Liver (tissue), 9 donors: ENCODE data around the gene CFAP300. TPM values are rescaled to one million over a fixed set of nuclear protein-coding genes. Genes with fewer than 3 reads are reported as not detected.

Experiments used
- DNase-seq: peaks from one replicate; pipeline ENCODE4 v3.0.0-alpha.2; 2017; ENCODE audit warnings: low spot score
- H3K27ac ChIP-seq, 2 donors: one replicate each; pipeline ENCODE4 v1.7.0; 2013; ENCODE audit warnings: inconsistent platforms in 2 of 2, low read length in 2 of 2, control low read depth in 1 of 2, low read depth in 1 of 2, mild to moderate bottlenecking in 1 of 2
- H3K27me3 ChIP-seq, 4 donors: one replicate each; pipeline versions ENCODE4 v1.6.1 to v1.7.0; 2013; ENCODE audit warnings: low read length in 3 of 4, inconsistent platforms in 1 of 4, mild to moderate bottlenecking in 1 of 4, moderate library complexity in 1 of 4; ENCODE audit not compliant: control insufficient read depth in 4 of 4, insufficient read depth in 4 of 4
- H3K36me3 ChIP-seq, 4 donors: one replicate each; pipeline versions ENCODE4 v1.6.1 to v1.7.0; 2013; ENCODE audit warnings: low read length in 3 of 4, mild to moderate bottlenecking in 3 of 4, low read depth in 1 of 4, moderate library complexity in 1 of 4; ENCODE audit not compliant: control insufficient read depth in 4 of 4, insufficient read depth in 3 of 4
- H3K4me1 ChIP-seq, 4 donors: one replicate each; pipeline versions ENCODE4 v1.6.1 to v1.7.0; 2013; ENCODE audit warnings: low read length in 3 of 4, mild to moderate bottlenecking in 3 of 4, moderate library complexity in 1 of 4; ENCODE audit not compliant: control insufficient read depth in 4 of 4, insufficient read depth in 4 of 4
- H3K4me3 ChIP-seq, 3 donors: one replicate each; pipeline versions ENCODE4 v1.6.1 to v1.7.0; 2013; ENCODE audit warnings: low read length in 3 of 3, control low read depth in 1 of 3, low read depth in 1 of 3, mild to moderate bottlenecking in 1 of 3
- H3K9ac ChIP-seq, 2 donors: one replicate each; pipeline ENCODE4 v1.7.0; 2013; ENCODE audit warnings: low read length in 2 of 2, mild to moderate bottlenecking in 2 of 2, moderate library complexity in 2 of 2, control low read depth in 1 of 2, low read depth in 1 of 2
- H3K9me3 ChIP-seq, 4 donors: one replicate each; pipeline versions ENCODE4 v1.6.1 to v1.7.0; 2013; ENCODE audit warnings: low read length in 3 of 4; ENCODE audit not compliant: control insufficient read depth in 4 of 4
- ATF3 ChIP-seq: IDR thresholded peaks from 2 replicates; pipeline ENCODE4 v1.6.1; 2016; ENCODE audit warnings: antibody characterized with exemption
- EGR1 ChIP-seq, 2 donors: IDR thresholded peaks; 2 replicates each; pipeline ENCODE4 v1.6.1; 2016 to 2018; ENCODE audit warnings: antibody characterized with exemption in 2 of 2, low read depth in 2 of 2
- FOXA2 ChIP-seq: IDR thresholded peaks from 2 replicates; pipeline ENCODE4 v1.6.1; 2016; ENCODE audit warnings: antibody characterized with exemption
- HNF4A ChIP-seq, 2 donors: conservative IDR thresholded peaks; 2 replicates each; pipeline ENCODE4 v1.6.1; 2016; ENCODE audit warnings: antibody characterized with exemption in 2 of 2, mild to moderate bottlenecking in 2 of 2
- NR2F2 ChIP-seq: IDR thresholded peaks from 2 replicates; pipeline ENCODE4 v1.6.1; 2016; ENCODE audit warnings: antibody characterized with exemption
- RAD21 ChIP-seq, 2 donors: IDR thresholded peaks; 2 replicates each; pipeline ENCODE4 v1.6.1; 2016; ENCODE audit warnings: antibody characterized with exemption in 2 of 2, mild to moderate bottlenecking in 2 of 2
- RXRA ChIP-seq, 2 donors: IDR thresholded peaks; 2 replicates each; pipeline ENCODE4 v1.6.1; 2017 to 2018; ENCODE audit warnings: antibody characterized with exemption in 2 of 2, mild to moderate bottlenecking in 1 of 2
- TAF1 ChIP-seq: conservative IDR thresholded peaks from 2 replicates; pipeline ENCODE4 v1.6.1; 2016; ENCODE audit warnings: antibody characterized with exemption, mild to moderate bottlenecking
- YY1 ChIP-seq: IDR thresholded peaks from 2 replicates; pipeline ENCODE4 v1.6.1; 2016; ENCODE audit warnings: antibody characterized with exemption, mild to moderate bottlenecking
- ZBTB33 ChIP-seq: IDR thresholded peaks from 2 replicates; pipeline ENCODE4 v1.6.1; 2016; ENCODE audit warnings: antibody characterized with exemption
- WGBS: extraction: QIAGEN DNeasy Blood & Tissue Kit; methylation state at CpG from one replicate; pipeline ENCODE4 v1.1.7; 2013; 5-methylcytosine and 5-hydroxymethylcytosine counted together
- polyA plus RNA-seq, 2 donors: library from polyadenylated mRNA; stranded (reverse) in 1 of 2; unstranded in 1 of 2; fragments of 200-250 nt in 1 of 2; fragments of >200 nt in 1 of 2; fragmentation: Nextera tagmentation in 1 of 2; extraction: Ambion mirVana in 1 of 2; gene quantifications; one replicate each; pipeline versions ENCODE4 v1.2.1 to v1.2.3, GENCODE V29; 2013 to 2015
- total RNA-seq, 2 donors: library from RNA; depleted of rRNA; stranded (reverse); fragments of >200 nt; gene quantifications; one replicate each; pipeline ENCODE4 v1.2.3, GENCODE V29; 2014
- TF ChIP-seq, protein P1 (sequence below): IDR thresholded peaks from 2 replicates; pipeline ENCODE4 v1.6.1; 2016; ENCODE audit warnings: antibody characterized with exemption
- TF ChIP-seq, protein P2 (sequence below): IDR thresholded peaks from 2 replicates; pipeline ENCODE4 v1.6.1; 2016; ENCODE audit warnings: antibody characterized with exemption, mild to moderate bottlenecking
- TF ChIP-seq, protein P3 (sequence below): fragments of 150-350 bp; IDR thresholded peaks from 2 replicates; pipeline ENCODE4 v1.5.1; 2017; ENCODE audit warnings: improper control_type of control experiment, low read depth, low read length; ENCODE audit not compliant: missing input control
- donor health status: healthy.
- donor health status: healthy.
- donor health status: healthy.
- donor health status: healthy.
- donor health status: healthy.

CFAP300 gene
- total and polyA plus RNA-seq, 4 donors, result 0.09 to 0.22 TPM; not detected in 2

GRCh38 chr11:102026959-102027358, 20.3 kb upstream of the CFAP300 start:
- TF ChIP-seq, protein P1, sequence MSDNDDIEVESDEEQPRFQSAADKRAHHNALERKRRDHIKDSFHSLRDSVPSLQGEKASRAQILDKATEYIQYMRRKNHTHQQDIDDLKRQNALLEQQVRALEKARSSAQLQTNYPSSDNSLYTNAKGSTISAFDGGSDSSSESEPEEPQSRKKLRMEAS, result no peak
- TF ChIP-seq, protein P2, sequence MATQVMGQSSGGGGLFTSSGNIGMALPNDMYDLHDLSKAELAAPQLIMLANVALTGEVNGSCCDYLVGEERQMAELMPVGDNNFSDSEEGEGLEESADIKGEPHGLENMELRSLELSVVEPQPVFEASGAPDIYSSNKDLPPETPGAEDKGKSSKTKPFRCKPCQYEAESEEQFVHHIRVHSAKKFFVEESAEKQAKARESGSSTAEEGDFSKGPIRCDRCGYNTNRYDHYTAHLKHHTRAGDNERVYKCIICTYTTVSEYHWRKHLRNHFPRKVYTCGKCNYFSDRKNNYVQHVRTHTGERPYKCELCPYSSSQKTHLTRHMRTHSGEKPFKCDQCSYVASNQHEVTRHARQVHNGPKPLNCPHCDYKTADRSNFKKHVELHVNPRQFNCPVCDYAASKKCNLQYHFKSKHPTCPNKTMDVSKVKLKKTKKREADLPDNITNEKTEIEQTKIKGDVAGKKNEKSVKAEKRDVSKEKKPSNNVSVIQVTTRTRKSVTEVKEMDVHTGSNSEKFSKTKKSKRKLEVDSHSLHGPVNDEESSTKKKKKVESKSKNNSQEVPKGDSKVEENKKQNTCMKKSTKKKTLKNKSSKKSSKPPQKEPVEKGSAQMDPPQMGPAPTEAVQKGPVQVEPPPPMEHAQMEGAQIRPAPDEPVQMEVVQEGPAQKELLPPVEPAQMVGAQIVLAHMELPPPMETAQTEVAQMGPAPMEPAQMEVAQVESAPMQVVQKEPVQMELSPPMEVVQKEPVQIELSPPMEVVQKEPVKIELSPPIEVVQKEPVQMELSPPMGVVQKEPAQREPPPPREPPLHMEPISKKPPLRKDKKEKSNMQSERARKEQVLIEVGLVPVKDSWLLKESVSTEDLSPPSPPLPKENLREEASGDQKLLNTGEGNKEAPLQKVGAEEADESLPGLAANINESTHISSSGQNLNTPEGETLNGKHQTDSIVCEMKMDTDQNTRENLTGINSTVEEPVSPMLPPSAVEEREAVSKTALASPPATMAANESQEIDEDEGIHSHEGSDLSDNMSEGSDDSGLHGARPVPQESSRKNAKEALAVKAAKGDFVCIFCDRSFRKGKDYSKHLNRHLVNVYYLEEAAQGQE, result no peak
- TF ChIP-seq ZBTB33 (no peak), ATF3 (no peak), TAF1 (no peak), NR2F2 (no peak)
- TF ChIP-seq, protein P3, sequence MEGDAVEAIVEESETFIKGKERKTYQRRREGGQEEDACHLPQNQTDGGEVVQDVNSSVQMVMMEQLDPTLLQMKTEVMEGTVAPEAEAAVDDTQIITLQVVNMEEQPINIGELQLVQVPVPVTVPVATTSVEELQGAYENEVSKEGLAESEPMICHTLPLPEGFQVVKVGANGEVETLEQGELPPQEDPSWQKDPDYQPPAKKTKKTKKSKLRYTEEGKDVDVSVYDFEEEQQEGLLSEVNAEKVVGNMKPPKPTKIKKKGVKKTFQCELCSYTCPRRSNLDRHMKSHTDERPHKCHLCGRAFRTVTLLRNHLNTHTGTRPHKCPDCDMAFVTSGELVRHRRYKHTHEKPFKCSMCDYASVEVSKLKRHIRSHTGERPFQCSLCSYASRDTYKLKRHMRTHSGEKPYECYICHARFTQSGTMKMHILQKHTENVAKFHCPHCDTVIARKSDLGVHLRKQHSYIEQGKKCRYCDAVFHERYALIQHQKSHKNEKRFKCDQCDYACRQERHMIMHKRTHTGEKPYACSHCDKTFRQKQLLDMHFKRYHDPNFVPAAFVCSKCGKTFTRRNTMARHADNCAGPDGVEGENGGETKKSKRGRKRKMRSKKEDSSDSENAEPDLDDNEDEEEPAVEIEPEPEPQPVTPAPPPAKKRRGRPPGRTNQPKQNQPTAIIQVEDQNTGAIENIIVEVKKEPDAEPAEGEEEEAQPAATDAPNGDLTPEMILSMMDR, result no peak
- H3K27ac ChIP-seq, result no peak overlapping the region
- DNase-seq, result no peak
- H3K4me1 ChIP-seq, result no peaks in the 10 kb centered on the region
- H3K4me3 ChIP-seq, result no peak overlapping the region
- no peaks in the 10 kb centered on the region for H3K9me3 ChIP-seq
- H3K27me3 ChIP-seq, result no peaks in the 10 kb centered on the region
- no peaks in the 10 kb centered on the region for H3K36me3 ChIP-seq
- no peak overlapping the region for H3K9ac ChIP-seq
- 25% methylated on average over 2 of the region's 2 CpGs for WGBS

GRCh38 chr11:102036757-102037156, 10.5 kb upstream of the CFAP300 start:
- no peaks in the 10 kb centered on the region for H3K4me1 ChIP-seq
- no peak for DNase-seq
- no peak overlapping the region for H3K4me3 ChIP-seq
- WGBS, result 84% methylated on average over 1 of the region's 1 CpG
- no peak overlapping the region for H3K9ac ChIP-seq
- no peaks in the 10 kb centered on the region for H3K9me3 ChIP-seq
- no peaks in the 10 kb centered on the region for H3K36me3 ChIP-seq
- no peak overlapping the region for H3K27ac ChIP-seq
- H3K27me3 ChIP-seq, result no peaks in the 10 kb centered on the region
- TF ChIP-seq RXRA (IDR thresholded peaks at IDR 0.05) (no peak), ATF3 (no peak), NR2F2 (no peak), EGR1 (IDR thresholded peaks at IDR 0.05; ENCODE audit: low read depth in 2 of 2) (no peak), ZBTB33 (no peak), YY1 (no peak), HNF4A (conservative IDR thresholded peaks at IDR 0.05) (no peak), RAD21 (IDR thresholded peaks at IDR 0.05) (no peak), FOXA2 (no peak), TAF1 (no peak)
- TF ChIP-seq, protein P2, result no peak
- TF ChIP-seq, protein P3, result no peak
- TF ChIP-seq, protein P1, result no peak
